ENCODE measurements around the gene PRUNE2. TPM values are rescaled to one million over a fixed set of nuclear protein-coding genes. Genes with fewer than 3 reads are reported as not detected.
A peak's percentile ranks its signal among the peaks of the same experiment; 100 is the strongest.

PRUNE2 gene
- total RNA-seq, 2 experiments from 2014 or later = 0.38 to 0.44 TPM

GRCh38 chr9:76605321-76605900 is 300.5 kb downstream of the PRUNE2 start:
- H3K9me3 ChIP-seq (ENCODE audit: low read length) = no peaks in the 10 kb centered on the region
- H3K79me2 ChIP-seq (ENCODE audit: insufficient read depth, low read depth, low read length) = no peaks in the 10 kb centered on the region
- ChIA-PET POLR2A (interaction anchor here (0.6 to 1.5 kb wide), 3 partner anchors 9 to 25 kb away, joined by 3 to 4 read pairs (median 3); no protein-coding TSS in a partner anchor), CTCF (ENCODE audit: unreplicated experiment) (no interaction called here)
- BruUV-seq (replicated peaks) = no TSS peak
- peaks cover 18% of the 10 kb centered on the region for H3K4me1 ChIP-seq (ENCODE audit: insufficient read depth, low read length, poor library complexity, severe bottlenecking)
- no peaks in the 10 kb centered on the region for H3K36me3 ChIP-seq (ENCODE audit: insufficient read depth, low read length)
- peak overlapping the region; percentile 36 for H3K27ac ChIP-seq (ENCODE audit: low read depth, low read length, poor library complexity, severe bottlenecking)
- no peak overlapping the region for H3K4me3 ChIP-seq (ENCODE audit: low read depth, low read length, poor library complexity, severe bottlenecking)
- H4K20me1 ChIP-seq (ENCODE audit: insufficient read depth, low read length) = no peaks in the 10 kb centered on the region
- intact Hi-C loops (cut with micrococcal nuclease; ENCODE audit: unreplicated experiment) = no loop called here
- DNase-seq (ENCODE audit: low spot score) = peak; percentile 64
- TF ChIP-seq CTCF (conservative IDR thresholded peaks at IDR 0.05; ENCODE audit: low read length) (no peak), EZH2phosphoT487 (IDR thresholded peaks at IDR 0.05; ENCODE audit: borderline replicate concordance, low read depth, low read length) (no peak)
- peak overlapping the region; percentile 66 for H2AFZ ChIP-seq (ENCODE audit: low read length)
- H3K4me2 ChIP-seq (ENCODE audit: low read length) = peak overlapping the region; percentile 64
- no peaks in the 10 kb centered on the region for H3K9me2 ChIP-seq (ENCODE audit: insufficient read depth, low read length)

- ChIA-PET POLR2A (interaction anchor here (1.0 to 2.4 kb wide), 4 partner anchors 8 to 24 kb away, joined by 3 to 7 read pairs (median 6); no protein-coding TSS in a partner anchor), CTCF (ENCODE audit: unreplicated experiment) (no interaction called here)
- Histone ChIP-seq H3K36me3 (ENCODE audit: insufficient read depth, low read length) (no peaks in the 10 kb centered on the region), H3K4me3 (ENCODE audit: low read depth, low read length, poor library complexity, severe bottlenecking) (no peak overlapping the region), H3K9me3 (ENCODE audit: low read length) (no peaks in the 10 kb centered on the region), H2AFZ (ENCODE audit: low read length) (no peak overlapping the region), H3K4me1 (ENCODE audit: insufficient read depth, low read length, poor library complexity, severe bottlenecking) (peaks cover 18% of the 10 kb centered on the region), H3K9me2 (ENCODE audit: insufficient read depth, low read length) (no peaks in the 10 kb centered on the region), H3K4me2 (ENCODE audit: low read length) (no peak overlapping the region), H3K79me2 (ENCODE audit: insufficient read depth, low read depth, low read length) (no peaks in the 10 kb centered on the region), H4K20me1 (ENCODE audit: insufficient read depth, low read length) (no peaks in the 10 kb centered on the region), H3K27ac (ENCODE audit: low read depth, low read length, poor library complexity, severe bottlenecking) (no peak overlapping the region)
- intact Hi-C loops (cut with micrococcal nuclease; ENCODE audit: unreplicated experiment) = no loop called here
- no peak for DNase-seq (ENCODE audit: low spot score)
- TF ChIP-seq CTCF (conservative IDR thresholded peaks at IDR 0.05; ENCODE audit: low read length) (no peak), EZH2phosphoT487 (IDR thresholded peaks at IDR 0.05; ENCODE audit: borderline replicate concordance, low read depth, low read length) (no peak)
- no TSS peak for BruUV-seq (replicated peaks)
These were observed 301.9 kb downstream of the PRUNE2 start for GRCh38 chr9:76603931-76604570.

- Histone ChIP-seq H3K9me2 (ENCODE audit: insufficient read depth, low read length) (no peaks in the 10 kb centered on the region), H4K20me1 (ENCODE audit: insufficient read depth, low read length) (no peaks in the 10 kb centered on the region), H3K79me2 (ENCODE audit: insufficient read depth, low read depth, low read length) (no peaks in the 10 kb centered on the region), H3K4me3 (ENCODE audit: low read depth, low read length, poor library complexity, severe bottlenecking) (no peak overlapping the region), H2AFZ (ENCODE audit: low read length) (no peak overlapping the region), H3K36me3 (ENCODE audit: insufficient read depth, low read length) (no peaks in the 10 kb centered on the region), H3K4me1 (ENCODE audit: insufficient read depth, low read length, poor library complexity, severe bottlenecking) (peaks cover 18% of the 10 kb centered on the region), H3K4me2 (ENCODE audit: low read length) (no peak overlapping the region), H3K27ac (ENCODE audit: low read depth, low read length, poor library complexity, severe bottlenecking) (no peak overlapping the region), H3K9me3 (ENCODE audit: low read length) (no peaks in the 10 kb centered on the region)
- BruUV-seq (replicated peaks) = no TSS peak
- CTCF ChIA-PET (ENCODE audit: unreplicated experiment) = no interaction called here
- POLR2A ChIA-PET = interaction anchor here (1.0 to 2.4 kb wide), 5 partner anchors 9 to 25 kb away, joined by 3 to 7 read pairs (median 5); no protein-coding TSS in a partner anchor
- DNase-seq (ENCODE audit: low spot score) = no peak
- TF ChIP-seq CTCF (conservative IDR thresholded peaks at IDR 0.05; ENCODE audit: low read length) = no peak
- TF ChIP-seq EZH2phosphoT487 (IDR thresholded peaks at IDR 0.05; ENCODE audit: borderline replicate concordance, low read depth, low read length) = no peak
- intact Hi-C loops (cut with micrococcal nuclease; ENCODE audit: unreplicated experiment) = no loop called here
These were observed 302.4 kb downstream of the PRUNE2 start for GRCh38 chr9:76603448-76603895.

Measured in OCI-LY7 (cell line).